SK-N-SH treated with all-trans-retinoic acid at 6 μM for 48 hours (cell line): ENCODE data around the gene APOBEC4.

ENCODE experiments used
- ARNTL ChIP-seq: fragments of 450-650 bp; formaldehyde crosslinking; IDR thresholded peaks from 2 replicates; pipeline ENCODE4 v1.5.0; 2020; ENCODE audit warnings: low read depth, mild to moderate bottlenecking, moderate library complexity, borderline replicate concordance
- BACH2 ChIP-seq: fragments of 250-450 bp; sonication (Bioruptor Pico); IDR thresholded peaks from 2 replicates; pipeline ENCODE4 v1.9.0; 2021; ENCODE audit warnings: mild to moderate bottlenecking, borderline replicate concordance
- CSDC2 ChIP-seq: fragments of 250-450 bp; sonication (Bioruptor Pico); IDR thresholded peaks from 2 replicates; pipeline ENCODE4 v1.5.0; 2020; ENCODE audit warnings: mild to moderate bottlenecking, moderate library complexity
- RARB ChIP-seq: fragments of 250-450 bp; sonication (Bioruptor Pico); IDR thresholded peaks from 2 replicates; pipeline ENCODE4 v1.8.0; 2021; ENCODE audit warnings: mild to moderate bottlenecking, moderate library complexity
- TCF4 ChIP-seq: fragments of 250-450 bp; sonication (Bioruptor Pico); IDR thresholded peaks from 2 replicates; pipeline ENCODE4 v1.8.0; 2021; ENCODE audit warnings: mild to moderate bottlenecking, moderate library complexity, borderline replicate concordance
- ZFP3 ChIP-seq: fragments of 250-450 bp; sonication (Bioruptor Pico); IDR thresholded peaks from 2 replicates; pipeline ENCODE4 v1.5.0; 2020; ENCODE audit warnings: mild to moderate bottlenecking, moderate library complexity
- ZFP30 ChIP-seq: fragments of 450-650 bp; formaldehyde crosslinking; IDR thresholded peaks from 2 replicates; pipeline ENCODE4 v1.5.0; 2022; ENCODE audit warnings: mild to moderate bottlenecking, moderate library complexity
- ZNF565 ChIP-seq: fragments of 450-650 bp; formaldehyde crosslinking; conservative IDR thresholded peaks from 2 replicates; pipeline ENCODE4 v1.5.0; 2020; ENCODE audit warnings: low read depth, mild to moderate bottlenecking, moderate library complexity
- ZNF8 ChIP-seq: fragments of 450-650 bp; formaldehyde crosslinking; IDR thresholded peaks from 2 replicates; pipeline ENCODE4 v1.5.0; 2020; ENCODE audit warnings: mild to moderate bottlenecking, moderate library complexity
- TF ChIP-seq, protein P1 (sequence below): fragments of 250-450 bp; sonication (Bioruptor Pico); IDR thresholded peaks from 2 replicates; pipeline ENCODE4 v1.5.1; 2020; ENCODE audit warnings: low read depth, mild to moderate bottlenecking, moderate library complexity
- TF ChIP-seq, protein P2 (sequence below): fragments of 250-450 bp; sonication (Bioruptor Pico); IDR thresholded peaks from 2 replicates; pipeline ENCODE4 v1.8.0; 2020; ENCODE audit warnings: mild to moderate bottlenecking, moderate library complexity, borderline replicate concordance
- TF ChIP-seq, protein P3 (sequence below): fragments of 250-450 bp; sonication (Bioruptor Pico); IDR thresholded peaks from 2 replicates; pipeline ENCODE4 v1.8.0; 2021; ENCODE audit warnings: low read depth, mild to moderate bottlenecking, moderate library complexity, borderline replicate concordance

DNA sequence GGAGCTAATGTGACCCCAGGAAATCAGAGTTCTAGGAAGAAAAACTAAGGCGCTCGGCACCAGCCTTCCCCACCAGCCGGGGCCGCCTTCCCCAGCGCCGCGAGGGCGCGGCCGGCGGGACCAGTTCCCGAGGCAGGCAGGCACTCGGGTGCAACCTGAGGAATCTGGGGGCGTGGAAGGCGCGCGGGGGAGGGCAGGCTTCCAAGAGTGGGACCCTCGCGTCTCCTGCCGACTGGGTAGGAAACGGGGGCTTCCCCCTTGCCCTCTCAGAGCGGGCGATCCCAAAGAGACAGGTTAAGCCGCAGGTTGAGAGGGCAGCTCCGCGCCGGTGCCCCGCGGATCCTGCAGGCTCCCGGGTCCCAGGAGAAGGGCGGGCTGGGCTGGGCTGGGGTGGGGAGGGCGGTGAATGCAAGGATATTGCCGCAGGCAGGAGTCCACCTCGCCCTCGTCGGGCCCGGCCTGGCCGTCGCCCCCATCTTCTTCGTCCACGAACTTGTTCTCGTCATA is 18.0 kb downstream of the APOBEC4 start:
- TF ChIP-seq, protein P1, sequence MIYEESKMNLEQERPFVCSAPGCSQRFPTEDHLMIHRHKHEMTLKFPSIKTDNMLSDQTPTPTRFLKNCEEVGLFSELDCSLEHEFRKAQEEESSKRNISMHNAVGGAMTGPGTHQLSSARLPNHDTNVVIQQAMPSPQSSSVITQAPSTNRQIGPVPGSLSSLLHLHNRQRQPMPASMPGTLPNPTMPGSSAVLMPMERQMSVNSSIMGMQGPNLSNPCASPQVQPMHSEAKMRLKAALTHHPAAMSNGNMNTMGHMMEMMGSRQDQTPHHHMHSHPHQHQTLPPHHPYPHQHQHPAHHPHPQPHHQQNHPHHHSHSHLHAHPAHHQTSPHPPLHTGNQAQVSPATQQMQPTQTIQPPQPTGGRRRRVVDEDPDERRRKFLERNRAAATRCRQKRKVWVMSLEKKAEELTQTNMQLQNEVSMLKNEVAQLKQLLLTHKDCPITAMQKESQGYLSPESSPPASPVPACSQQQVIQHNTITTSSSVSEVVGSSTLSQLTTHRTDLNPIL (CRISPR knock-in tag): no peak
- TF ChIP-seq TCF4 (CRISPR knock-in tag) (no peak), ZFP3 (CRISPR knock-in tag) (no peak), ARNTL (CRISPR knock-in tag) (no peak), ZNF565 (CRISPR knock-in tag) (no peak), ZNF8 (CRISPR knock-in tag) (no peak), CSDC2 (CRISPR knock-in tag) (no peak), RARB (CRISPR knock-in tag) (no peak), BACH2 (CRISPR knock-in tag) (no peak), ZFP30 (no peak)
- TF ChIP-seq, protein P2, sequence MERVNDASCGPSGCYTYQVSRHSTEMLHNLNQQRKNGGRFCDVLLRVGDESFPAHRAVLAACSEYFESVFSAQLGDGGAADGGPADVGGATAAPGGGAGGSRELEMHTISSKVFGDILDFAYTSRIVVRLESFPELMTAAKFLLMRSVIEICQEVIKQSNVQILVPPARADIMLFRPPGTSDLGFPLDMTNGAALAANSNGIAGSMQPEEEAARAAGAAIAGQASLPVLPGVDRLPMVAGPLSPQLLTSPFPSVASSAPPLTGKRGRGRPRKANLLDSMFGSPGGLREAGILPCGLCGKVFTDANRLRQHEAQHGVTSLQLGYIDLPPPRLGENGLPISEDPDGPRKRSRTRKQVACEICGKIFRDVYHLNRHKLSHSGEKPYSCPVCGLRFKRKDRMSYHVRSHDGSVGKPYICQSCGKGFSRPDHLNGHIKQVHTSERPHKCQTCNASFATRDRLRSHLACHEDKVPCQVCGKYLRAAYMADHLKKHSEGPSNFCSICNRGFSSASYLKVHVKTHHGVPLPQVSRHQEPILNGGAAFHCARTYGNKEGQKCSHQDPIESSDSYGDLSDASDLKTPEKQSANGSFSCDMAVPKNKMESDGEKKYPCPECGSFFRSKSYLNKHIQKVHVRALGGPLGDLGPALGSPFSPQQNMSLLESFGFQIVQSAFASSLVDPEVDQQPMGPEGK (CRISPR knock-in tag): no peak
- TF ChIP-seq, protein P3, sequence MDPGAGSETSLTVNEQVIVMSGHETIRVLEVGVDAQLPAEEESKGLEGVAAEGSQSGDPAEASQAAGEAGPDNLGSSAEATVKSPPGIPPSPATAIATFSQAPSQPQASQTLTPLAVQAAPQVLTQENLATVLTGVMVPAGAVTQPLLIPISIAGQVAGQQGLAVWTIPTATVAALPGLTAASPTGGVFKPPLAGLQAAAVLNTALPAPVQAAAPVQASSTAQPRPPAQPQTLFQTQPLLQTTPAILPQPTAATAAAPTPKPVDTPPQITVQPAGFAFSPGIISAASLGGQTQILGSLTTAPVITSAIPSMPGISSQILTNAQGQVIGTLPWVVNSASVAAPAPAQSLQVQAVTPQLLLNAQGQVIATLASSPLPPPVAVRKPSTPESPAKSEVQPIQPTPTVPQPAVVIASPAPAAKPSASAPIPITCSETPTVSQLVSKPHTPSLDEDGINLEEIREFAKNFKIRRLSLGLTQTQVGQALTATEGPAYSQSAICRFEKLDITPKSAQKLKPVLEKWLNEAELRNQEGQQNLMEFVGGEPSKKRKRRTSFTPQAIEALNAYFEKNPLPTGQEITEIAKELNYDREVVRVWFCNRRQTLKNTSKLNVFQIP (CRISPR knock-in tag): no peak
